GM21447 (cell line): Measurements from ENCODE around the gene TMEM145.

Experiments used
- ATAC-seq: cut with Tn5 transposase; IDR thresholded peaks from one replicate; pipeline ENCODE4 v1.9.1; 2021; ENCODE audit not compliant: unreplicated experiment

Gene TMEM145

GRCh38 chr19:42357290-42357689, 44.2 kb downstream of the TMEM145 start:
- ATAC-seq = no peak

DNA sequence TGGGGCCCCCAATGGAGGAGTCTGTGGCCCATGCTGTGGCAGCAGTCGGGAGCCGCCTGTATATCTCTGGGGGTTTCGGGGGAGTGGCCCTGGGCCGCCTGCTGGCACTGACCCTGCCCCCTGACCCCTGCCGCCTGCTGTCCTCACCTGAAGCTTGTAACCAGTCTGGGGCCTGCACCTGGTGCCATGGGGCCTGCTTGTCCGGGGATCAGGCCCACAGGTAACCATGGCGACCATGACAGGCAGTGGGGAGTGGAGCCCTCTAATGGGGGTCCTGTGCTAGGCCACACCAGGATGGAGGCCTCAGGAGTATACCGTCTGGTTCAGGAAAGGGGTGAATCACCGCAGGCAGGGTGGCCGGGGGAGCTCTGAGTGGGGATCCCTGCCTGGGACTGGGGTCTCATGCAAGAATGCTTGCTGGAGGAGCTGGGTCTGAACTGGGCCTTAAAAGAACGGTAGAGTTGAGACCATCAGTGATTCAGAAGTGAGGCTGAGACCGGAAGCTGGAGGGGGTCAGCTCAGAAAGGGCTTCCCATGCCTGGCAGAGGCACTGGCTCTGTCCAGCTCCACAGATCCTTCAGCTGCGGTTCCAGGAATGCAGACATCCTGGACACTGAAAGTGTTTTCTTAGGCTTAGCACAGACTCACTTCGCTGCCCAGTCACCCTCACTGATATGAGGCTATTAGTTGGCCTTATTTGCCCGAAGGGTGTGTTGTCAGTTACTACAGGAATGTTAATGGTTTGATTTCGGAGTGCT, 47.9 kb downstream of the TMEM145 start:
- ATAC-seq = no peak

- ATAC-seq = no peak
Measured at GRCh38 chr19:42361545-42361910, 48.4 kb downstream of the TMEM145 start.

DNA sequence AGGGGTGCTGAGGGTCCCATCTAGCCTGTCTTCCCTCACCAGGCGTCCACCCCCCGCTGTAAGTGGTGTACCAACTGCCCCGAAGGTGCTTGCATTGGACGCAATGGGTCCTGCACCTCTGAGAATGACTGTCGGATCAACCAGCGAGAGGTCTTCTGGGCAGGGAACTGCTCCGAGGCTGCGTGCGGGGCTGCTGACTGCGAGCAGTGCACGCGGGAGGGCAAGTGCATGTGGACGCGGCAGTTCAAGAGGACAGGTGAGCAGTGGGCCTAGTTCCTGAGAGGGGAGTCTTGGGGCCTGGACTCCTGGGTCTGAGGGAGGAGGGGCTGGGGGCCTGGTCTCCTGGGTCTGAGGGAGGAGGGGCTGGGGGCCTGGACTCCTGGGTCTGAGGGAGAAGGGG, 49.2 kb downstream of the TMEM145 start:
- no peak for ATAC-seq

- no peak for ATAC-seq
Measured at GRCh38 chr19:42362891-42363440, 49.9 kb downstream of the TMEM145 start.

DNA sequence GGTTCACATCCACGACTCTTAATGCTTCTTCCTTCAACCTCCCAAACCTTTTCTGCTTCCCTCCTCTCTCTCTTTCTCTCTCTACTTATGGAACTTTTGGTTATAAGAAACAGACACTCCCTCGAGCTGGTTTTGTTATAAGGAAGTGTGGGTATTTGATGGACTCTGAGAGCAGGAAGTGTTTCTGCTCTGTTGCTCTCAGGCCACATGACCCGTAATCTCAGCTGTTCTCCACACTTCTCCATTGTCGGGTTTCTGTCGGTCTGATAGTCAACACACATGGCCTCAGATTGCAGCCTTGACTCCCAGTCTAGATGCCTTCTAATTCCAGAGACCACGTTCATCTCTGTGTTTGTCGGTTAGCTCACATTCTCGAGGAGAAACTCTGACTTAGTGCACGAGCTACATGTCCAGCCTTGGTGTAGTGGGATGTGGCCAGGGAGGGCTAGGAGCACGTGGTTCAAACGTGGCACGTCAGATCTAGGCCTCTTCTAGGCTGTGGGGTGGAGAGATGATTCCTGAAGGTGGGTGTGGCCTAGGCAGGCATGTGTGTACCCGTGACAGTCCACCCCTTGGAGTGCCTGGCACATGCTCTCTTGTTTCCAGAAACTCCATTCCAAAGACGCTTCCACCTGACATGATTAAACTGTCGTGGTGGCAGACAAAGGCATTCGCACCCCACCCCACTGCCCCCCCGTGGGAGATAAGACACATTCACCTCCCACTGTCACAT, 50.7 kb downstream of the TMEM145 start:
- no peak for ATAC-seq

- no peak for ATAC-seq
Measured at GRCh38 chr19:42366673-42367072, 53.6 kb downstream of the TMEM145 start.

- no peak for ATAC-seq
Measured at GRCh38 chr19:42367929-42368328, 54.8 kb downstream of the TMEM145 start.

DNA sequence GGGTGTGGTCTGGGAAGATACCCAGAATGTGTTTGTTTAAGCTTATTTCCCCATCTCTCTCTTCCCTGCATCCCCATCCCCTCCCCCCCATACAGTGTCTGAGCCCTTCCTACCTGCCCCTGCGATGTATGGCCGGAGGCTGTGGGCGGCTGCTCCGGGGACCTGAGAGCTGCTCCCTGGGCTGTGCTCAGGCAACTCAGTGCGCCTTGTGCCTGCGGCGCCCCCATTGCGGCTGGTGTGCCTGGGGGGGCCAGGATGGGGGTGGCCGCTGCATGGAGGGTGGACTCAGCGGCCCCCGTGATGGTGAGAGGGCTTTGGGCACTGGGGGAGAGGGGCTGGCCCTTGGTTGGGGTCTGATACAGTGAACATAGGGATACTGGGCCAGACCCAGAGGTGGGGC, 55.3 kb downstream of the TMEM145 start:
- ATAC-seq = no peak

DNA sequence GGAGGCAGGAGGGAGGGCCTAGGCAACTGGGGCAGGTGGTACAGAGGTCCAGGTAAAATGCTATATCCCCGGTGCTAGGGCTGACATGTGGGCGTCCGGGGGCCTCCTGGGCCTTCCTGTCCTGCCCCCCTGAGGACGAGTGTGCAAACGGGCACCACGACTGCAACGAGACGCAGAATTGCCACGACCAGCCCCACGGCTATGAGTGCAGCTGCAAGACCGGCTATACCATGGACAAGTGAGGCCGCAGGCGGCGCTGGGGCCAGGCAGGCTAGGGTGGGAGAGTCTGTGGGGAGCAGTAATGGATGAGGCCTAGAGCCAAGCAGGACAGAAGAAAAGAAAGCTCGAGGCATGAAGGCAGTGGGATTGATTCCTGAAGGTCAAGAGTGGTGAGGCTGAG, 55.7 kb downstream of the TMEM145 start:
- no peak for ATAC-seq

- ATAC-seq = no peak
Measured at GRCh38 chr19:42369433-42370067, 56.4 kb downstream of the TMEM145 start.

- no peak for ATAC-seq
Measured at GRCh38 chr19:42370068-42370520, 57.0 kb downstream of the TMEM145 start.

DNA sequence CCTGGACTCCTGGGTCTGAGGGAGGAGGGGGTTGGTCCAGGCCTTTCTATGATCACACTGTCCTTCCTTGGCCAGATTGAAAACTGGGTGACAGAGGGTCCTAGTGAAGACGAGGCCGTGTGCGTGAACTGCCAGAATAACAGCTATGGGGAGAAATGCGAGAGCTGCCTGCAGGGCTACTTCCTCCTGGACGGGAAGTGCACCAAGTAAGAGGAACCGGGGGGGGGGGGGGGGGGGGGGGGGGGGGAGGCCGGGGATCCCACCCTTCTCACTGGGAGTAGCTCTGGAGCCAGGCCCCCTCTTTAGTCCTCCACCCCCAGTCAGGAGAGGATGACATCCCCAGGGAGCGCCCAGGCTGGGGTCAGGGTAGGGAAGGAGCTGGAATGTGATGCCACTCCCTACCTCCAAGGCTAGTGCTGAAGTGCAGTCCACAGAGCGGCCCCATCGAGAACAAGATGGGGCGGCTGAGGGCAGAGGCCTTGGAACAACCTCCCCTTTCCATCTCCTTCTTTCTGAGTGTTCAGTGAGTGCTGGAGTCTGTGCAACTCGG, 57.6 kb downstream of the TMEM145 start:
- no peak for ATAC-seq
